ENCODE data around the gene BMP7.

DNA sequence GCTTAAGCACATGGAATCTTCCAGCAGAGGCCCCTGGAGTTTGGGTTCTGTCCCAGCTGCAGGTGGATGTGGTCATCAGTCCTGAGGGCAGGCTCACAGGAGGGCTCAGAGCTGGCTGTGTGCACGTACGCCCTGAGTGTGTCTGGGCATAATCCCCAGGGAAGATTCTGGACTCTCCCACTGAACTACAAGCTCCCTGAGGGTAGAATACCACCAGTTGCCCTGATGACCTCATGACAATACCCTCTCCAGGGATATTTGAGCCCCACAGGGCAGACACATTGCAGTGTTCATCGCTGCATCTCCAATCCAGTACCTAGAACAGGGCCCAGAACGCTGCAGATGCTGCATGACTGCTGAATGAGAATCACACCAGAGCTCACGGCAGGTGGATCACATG, 92.5 kb downstream of the BMP7 start:
- TF ChIP-seq CTCF (conservative IDR thresholded peaks at IDR 0.05; ENCODE audit: low read depth in 2 of 2) (no peak), EZH2 (IDR thresholded peaks at IDR 0.05; ENCODE audit: low read depth, unreplicated experiment) (no peak), EZH2phosphoT487 (IDR thresholded peaks at IDR 0.05; ENCODE audit: unreplicated experiment) (no peak), JUNB (IDR thresholded peaks at IDR 0.05; ENCODE audit: unreplicated experiment) (no peak), POLR2AphosphoS5 (IDR thresholded peaks at IDR 0.05; ENCODE audit: low read depth) (no peak), NANOG (IDR thresholded peaks at IDR 0.05; ENCODE audit: borderline replicate concordance) (no peak), ZNF331 (CRISPR knock-in tag; IDR thresholded peaks at IDR 0.05; ENCODE audit: low read depth) (no peak), ZNF114 (CRISPR knock-in tag; IDR thresholded peaks at IDR 0.05) (no peak), CREB1 (CRISPR knock-in tag; IDR thresholded peaks at IDR 0.05; ENCODE audit: low read depth) (no peak)
- TF ChIP-seq, protein P1, sequence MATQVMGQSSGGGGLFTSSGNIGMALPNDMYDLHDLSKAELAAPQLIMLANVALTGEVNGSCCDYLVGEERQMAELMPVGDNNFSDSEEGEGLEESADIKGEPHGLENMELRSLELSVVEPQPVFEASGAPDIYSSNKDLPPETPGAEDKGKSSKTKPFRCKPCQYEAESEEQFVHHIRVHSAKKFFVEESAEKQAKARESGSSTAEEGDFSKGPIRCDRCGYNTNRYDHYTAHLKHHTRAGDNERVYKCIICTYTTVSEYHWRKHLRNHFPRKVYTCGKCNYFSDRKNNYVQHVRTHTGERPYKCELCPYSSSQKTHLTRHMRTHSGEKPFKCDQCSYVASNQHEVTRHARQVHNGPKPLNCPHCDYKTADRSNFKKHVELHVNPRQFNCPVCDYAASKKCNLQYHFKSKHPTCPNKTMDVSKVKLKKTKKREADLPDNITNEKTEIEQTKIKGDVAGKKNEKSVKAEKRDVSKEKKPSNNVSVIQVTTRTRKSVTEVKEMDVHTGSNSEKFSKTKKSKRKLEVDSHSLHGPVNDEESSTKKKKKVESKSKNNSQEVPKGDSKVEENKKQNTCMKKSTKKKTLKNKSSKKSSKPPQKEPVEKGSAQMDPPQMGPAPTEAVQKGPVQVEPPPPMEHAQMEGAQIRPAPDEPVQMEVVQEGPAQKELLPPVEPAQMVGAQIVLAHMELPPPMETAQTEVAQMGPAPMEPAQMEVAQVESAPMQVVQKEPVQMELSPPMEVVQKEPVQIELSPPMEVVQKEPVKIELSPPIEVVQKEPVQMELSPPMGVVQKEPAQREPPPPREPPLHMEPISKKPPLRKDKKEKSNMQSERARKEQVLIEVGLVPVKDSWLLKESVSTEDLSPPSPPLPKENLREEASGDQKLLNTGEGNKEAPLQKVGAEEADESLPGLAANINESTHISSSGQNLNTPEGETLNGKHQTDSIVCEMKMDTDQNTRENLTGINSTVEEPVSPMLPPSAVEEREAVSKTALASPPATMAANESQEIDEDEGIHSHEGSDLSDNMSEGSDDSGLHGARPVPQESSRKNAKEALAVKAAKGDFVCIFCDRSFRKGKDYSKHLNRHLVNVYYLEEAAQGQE (IDR thresholded peaks at IDR 0.05; ENCODE audit: unreplicated experiment), result no peak
- TF ChIP-seq, protein P2, sequence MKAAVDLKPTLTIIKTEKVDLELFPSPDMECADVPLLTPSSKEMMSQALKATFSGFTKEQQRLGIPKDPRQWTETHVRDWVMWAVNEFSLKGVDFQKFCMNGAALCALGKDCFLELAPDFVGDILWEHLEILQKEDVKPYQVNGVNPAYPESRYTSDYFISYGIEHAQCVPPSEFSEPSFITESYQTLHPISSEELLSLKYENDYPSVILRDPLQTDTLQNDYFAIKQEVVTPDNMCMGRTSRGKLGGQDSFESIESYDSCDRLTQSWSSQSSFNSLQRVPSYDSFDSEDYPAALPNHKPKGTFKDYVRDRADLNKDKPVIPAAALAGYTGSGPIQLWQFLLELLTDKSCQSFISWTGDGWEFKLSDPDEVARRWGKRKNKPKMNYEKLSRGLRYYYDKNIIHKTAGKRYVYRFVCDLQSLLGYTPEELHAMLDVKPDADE (IDR thresholded peaks at IDR 0.05), result no peak

All from GM23338 (cell line).